Transverse colon (tissue), 1 donor: Measurements from ENCODE around the gene GNLY.

Experiments
- EP300 ChIP-seq: sonication (generic); formaldehyde crosslinking; IDR thresholded peaks from one replicate; pipeline ENCODE4 v1.6.1; 2017; ENCODE audit warnings: antibody characterized with exemption, low read depth
- POLR2A ChIP-seq: fragments of 450-650 bp; IDR thresholded peaks from one replicate; pipeline ENCODE4 v1.6.1; 2016; ENCODE audit warnings: antibody characterized with exemption, mild to moderate bottlenecking, moderate library complexity

DNA sequence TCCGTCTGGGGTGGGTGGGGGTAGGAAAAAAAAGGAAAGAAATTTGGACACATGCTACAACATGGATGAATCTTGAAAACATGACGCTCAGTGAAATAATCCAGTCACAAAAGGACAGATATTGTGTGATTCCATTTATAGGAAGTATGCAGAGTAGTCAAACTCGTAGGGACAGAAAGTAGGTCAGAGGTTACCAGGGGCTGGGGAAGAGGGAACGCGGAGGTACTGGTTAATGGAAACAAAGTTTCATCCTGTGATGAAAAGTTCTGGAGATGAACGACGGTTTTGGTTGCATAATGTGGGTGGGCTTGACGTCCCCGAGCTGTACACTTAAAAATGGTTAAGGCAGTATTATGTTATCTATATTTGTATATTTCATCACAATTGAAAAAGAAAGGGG lies 21.7 kb upstream of the GNLY start:
- TF ChIP-seq EP300 (no peak), POLR2A (no peak)
